ENCODE results near the gene CNTNAP5.

DNA sequence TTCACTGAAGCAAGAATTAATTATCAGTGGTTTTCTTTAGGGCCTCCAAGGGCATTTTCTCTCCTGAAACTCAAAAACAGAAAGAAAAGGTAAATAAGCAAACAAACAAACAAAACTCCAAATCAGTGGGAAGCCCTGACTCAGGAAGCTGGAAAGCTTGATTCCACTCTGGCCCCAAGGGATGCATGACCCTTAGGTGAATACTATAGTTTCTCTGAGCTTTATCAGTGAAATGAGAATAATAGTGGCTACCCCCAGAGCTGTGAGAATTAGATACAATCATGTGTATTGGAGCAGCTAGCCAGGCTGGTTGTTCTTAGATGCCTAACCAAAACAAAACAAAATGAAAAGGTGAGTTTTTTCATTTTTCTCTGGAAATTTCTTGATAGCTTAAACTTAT is 585.1 kb downstream of the CNTNAP5 start:
- TF ChIP-seq, protein P1, sequence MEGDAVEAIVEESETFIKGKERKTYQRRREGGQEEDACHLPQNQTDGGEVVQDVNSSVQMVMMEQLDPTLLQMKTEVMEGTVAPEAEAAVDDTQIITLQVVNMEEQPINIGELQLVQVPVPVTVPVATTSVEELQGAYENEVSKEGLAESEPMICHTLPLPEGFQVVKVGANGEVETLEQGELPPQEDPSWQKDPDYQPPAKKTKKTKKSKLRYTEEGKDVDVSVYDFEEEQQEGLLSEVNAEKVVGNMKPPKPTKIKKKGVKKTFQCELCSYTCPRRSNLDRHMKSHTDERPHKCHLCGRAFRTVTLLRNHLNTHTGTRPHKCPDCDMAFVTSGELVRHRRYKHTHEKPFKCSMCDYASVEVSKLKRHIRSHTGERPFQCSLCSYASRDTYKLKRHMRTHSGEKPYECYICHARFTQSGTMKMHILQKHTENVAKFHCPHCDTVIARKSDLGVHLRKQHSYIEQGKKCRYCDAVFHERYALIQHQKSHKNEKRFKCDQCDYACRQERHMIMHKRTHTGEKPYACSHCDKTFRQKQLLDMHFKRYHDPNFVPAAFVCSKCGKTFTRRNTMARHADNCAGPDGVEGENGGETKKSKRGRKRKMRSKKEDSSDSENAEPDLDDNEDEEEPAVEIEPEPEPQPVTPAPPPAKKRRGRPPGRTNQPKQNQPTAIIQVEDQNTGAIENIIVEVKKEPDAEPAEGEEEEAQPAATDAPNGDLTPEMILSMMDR (IDR thresholded peaks at IDR 0.05; ENCODE audit: low read length), result no peak
- no peak for TF ChIP-seq EZH2 (optimal IDR thresholded peaks at IDR 0.05; ENCODE audit: low read depth, low read length)
- TF ChIP-seq EZH2phosphoT487 (IDR thresholded peaks at IDR 0.05; ENCODE audit: low read length), result no peak

All from MM.1S (cell line).